ENCODE measurements around the gene ABHD18.
"Not testable (repeated sequence)": the region's sequence is repeated elsewhere in the genome, so short reads cannot be mapped to it uniquely, and the experiment has no call there.

Gene ABHD18

DNA sequence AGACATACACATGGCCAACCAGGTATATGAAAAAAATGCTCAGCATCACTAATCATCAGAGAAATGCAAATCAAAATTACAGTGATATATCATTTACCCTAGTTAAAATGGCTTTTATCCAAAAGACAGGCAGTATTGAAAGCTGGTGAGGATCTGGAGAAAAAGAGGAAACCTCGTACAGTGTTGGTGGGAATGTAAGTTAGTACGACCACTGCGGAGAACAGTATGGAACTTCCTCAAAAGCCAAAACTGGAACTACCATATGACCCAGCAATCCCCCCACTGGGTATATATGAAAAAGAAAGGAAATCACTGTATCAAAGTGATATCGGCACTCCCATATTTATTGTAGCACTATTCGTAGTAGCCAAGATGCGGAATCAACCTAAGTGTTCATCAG lies 23.4 kb downstream of the ABHD18 start:
- Histone ChIP-seq H3K9me2 (replicated peaks; ENCODE audit: insufficient read depth, low read length) (no peaks in the 10 kb centered on the region), H3K27me3 (ENCODE audit: low read length) (no peaks in the 10 kb centered on the region), H3K9me3 (ENCODE audit: insufficient read depth, low read length) (no peaks in the 10 kb centered on the region), H3K4me3 (ENCODE audit: insufficient read depth, low read length, poor library complexity, severe bottlenecking) (no peak overlapping the region), H3F3A (ENCODE audit: insufficient read depth) (no peaks in the 10 kb centered on the region), H3K27ac (ENCODE audit: low read depth, low read length) (no peak overlapping the region), H4K20me1 (ENCODE audit: low read depth, low read length) (no peaks in the 10 kb centered on the region), H3K36me3 (ENCODE audit: low read length) (no peaks in the 10 kb centered on the region; the same call in 1 of the 2 replicates), H3K9ac (ENCODE audit: low read length) (no peak overlapping the region), H3K4me2 (ENCODE audit: low read depth, low read length, poor library complexity, severe bottlenecking) (no peak overlapping the region), H2AFZ (ENCODE audit: low read depth, low read length, severe bottlenecking) (no peak overlapping the region), H3K79me2 (ENCODE audit: insufficient read depth, low read length) (no peaks in the 10 kb centered on the region)
- no peak for TF ChIP-seq EZH2phosphoT487 (conservative IDR thresholded peaks at IDR 0.05; ENCODE audit: low read length)
- TF ChIP-seq, protein P1, sequence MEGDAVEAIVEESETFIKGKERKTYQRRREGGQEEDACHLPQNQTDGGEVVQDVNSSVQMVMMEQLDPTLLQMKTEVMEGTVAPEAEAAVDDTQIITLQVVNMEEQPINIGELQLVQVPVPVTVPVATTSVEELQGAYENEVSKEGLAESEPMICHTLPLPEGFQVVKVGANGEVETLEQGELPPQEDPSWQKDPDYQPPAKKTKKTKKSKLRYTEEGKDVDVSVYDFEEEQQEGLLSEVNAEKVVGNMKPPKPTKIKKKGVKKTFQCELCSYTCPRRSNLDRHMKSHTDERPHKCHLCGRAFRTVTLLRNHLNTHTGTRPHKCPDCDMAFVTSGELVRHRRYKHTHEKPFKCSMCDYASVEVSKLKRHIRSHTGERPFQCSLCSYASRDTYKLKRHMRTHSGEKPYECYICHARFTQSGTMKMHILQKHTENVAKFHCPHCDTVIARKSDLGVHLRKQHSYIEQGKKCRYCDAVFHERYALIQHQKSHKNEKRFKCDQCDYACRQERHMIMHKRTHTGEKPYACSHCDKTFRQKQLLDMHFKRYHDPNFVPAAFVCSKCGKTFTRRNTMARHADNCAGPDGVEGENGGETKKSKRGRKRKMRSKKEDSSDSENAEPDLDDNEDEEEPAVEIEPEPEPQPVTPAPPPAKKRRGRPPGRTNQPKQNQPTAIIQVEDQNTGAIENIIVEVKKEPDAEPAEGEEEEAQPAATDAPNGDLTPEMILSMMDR (IDR thresholded peaks at IDR 0.05; ENCODE audit: insufficient read depth, low read length, poor library complexity, severe bottlenecking): no peak

DNA sequence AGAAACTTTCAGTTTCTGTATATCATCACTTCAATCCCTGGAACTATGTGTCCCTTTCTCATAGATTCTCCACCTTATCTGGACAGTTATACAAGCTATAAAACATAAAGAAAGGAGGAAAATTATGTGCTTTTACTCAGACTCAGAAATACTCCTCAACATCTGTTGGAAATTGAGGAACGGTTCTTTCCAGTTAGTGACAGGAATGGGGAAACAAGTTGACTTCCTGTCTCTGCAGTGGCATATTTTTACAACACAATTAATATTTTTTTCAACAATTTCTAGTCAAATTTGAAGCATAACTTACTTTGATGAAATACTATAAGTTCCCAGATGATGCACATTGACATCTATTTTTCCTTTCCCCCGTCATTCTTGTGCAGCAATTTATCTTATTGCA lies 27.9 kb downstream of the ABHD18 start:
- Histone ChIP-seq H3K9me2 (replicated peaks; ENCODE audit: insufficient read depth, low read length) (no peaks in the 10 kb centered on the region), H3K27ac (ENCODE audit: low read depth, low read length) (no peak overlapping the region), H3K9ac (ENCODE audit: low read length) (no peak overlapping the region), H3F3A (ENCODE audit: insufficient read depth) (peaks cover 2% of the 10 kb centered on the region; the same call in 1 of the 2 replicates), H3K9me3 (ENCODE audit: insufficient read depth, low read length) (no peaks in the 10 kb centered on the region), H4K20me1 (ENCODE audit: low read depth, low read length) (no peaks in the 10 kb centered on the region), H3K27me3 (ENCODE audit: low read length) (no peaks in the 10 kb centered on the region), H2AFZ (ENCODE audit: low read depth, low read length, severe bottlenecking) (no peak overlapping the region), H3K79me2 (ENCODE audit: insufficient read depth, low read length) (no peaks in the 10 kb centered on the region), H3K4me3 (ENCODE audit: insufficient read depth, low read length, poor library complexity, severe bottlenecking) (no peak overlapping the region), H3K4me2 (ENCODE audit: low read depth, low read length, poor library complexity, severe bottlenecking) (no peak overlapping the region), H3K36me3 (ENCODE audit: low read length) (no peaks in the 10 kb centered on the region)
- TF ChIP-seq, protein P1 (IDR thresholded peaks at IDR 0.05; ENCODE audit: insufficient read depth, low read length, poor library complexity, severe bottlenecking): no peak
- no peak for TF ChIP-seq EZH2phosphoT487 (conservative IDR thresholded peaks at IDR 0.05; ENCODE audit: low read length)

DNA sequence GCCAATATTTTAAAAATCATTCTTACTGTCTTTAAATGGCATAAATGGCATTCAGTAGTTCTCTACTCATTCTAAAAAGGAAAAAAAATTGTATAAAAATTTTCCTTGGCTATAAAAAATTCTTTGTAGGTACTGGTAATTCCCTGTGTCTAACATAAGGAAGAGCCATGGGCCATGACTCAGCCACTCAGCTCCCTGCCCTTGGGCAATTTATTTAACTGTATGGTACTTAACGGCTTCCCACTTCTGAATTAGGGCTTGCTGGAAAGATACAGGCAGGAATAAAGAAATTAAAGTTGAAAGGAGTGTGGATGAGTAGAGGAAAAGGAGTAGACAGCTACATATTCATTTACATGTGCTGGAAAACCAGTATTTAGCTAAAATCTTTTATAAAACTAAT lies 30.6 kb downstream of the ABHD18 start:
- no peaks in the 10 kb centered on the region for H3K9me2 ChIP-seq (replicated peaks; ENCODE audit: insufficient read depth, low read length)
- peaks cover 2% of the 10 kb centered on the region; the same call in 1 of the 2 replicates for H3F3A ChIP-seq (ENCODE audit: insufficient read depth)
- no peaks in the 10 kb centered on the region for H3K36me3 ChIP-seq (ENCODE audit: low read length)
- H2AFZ ChIP-seq (ENCODE audit: low read depth, low read length, severe bottlenecking): no peak overlapping the region
- no peaks in the 10 kb centered on the region for H3K79me2 ChIP-seq (ENCODE audit: insufficient read depth, low read length)
- TF ChIP-seq, protein P1 (IDR thresholded peaks at IDR 0.05; ENCODE audit: insufficient read depth, low read length, poor library complexity, severe bottlenecking): no peak
- TF ChIP-seq EZH2phosphoT487 (conservative IDR thresholded peaks at IDR 0.05; ENCODE audit: low read length): no peak
- no peaks in the 10 kb centered on the region for H4K20me1 ChIP-seq (ENCODE audit: low read depth, low read length)
- H3K4me2 ChIP-seq (ENCODE audit: low read depth, low read length, poor library complexity, severe bottlenecking): no peak overlapping the region
- H3K9me3 ChIP-seq (ENCODE audit: insufficient read depth, low read length): no peaks in the 10 kb centered on the region
- no peaks in the 10 kb centered on the region for H3K27me3 ChIP-seq (ENCODE audit: low read length)
- H3K9ac ChIP-seq (ENCODE audit: low read length): no peak overlapping the region
- H3K4me3 ChIP-seq (ENCODE audit: insufficient read depth, low read length, poor library complexity, severe bottlenecking): no peak overlapping the region
- H3K27ac ChIP-seq (ENCODE audit: low read depth, low read length): no peak overlapping the region

DNA sequence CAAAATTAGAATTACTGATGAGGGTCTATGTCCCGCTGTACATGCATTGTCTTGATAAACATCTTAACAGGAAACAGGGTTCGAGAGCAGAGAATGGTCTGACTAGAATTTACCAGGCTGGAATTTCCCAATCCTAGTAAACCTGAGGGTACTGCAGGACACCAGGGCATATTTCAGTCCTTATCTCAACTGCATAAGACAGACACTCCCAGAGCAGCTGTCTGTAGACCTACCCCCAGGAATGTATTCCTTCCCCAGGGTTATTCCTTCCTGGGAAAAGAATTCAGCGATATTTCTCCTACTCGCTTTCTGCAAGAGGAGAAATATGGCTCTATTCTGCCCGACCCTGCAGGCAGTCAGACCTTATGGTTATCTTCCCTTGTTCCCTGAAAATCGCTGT lies 31.3 kb downstream of the ABHD18 start:
- H3K36me3 ChIP-seq (ENCODE audit: low read length); H3K4me3 ChIP-seq (ENCODE audit: insufficient read depth, low read length, poor library complexity, severe bottlenecking); H2AFZ ChIP-seq (ENCODE audit: low read depth, low read length, severe bottlenecking); H3K27me3 ChIP-seq (ENCODE audit: low read length); H3K27ac ChIP-seq (ENCODE audit: low read depth, low read length); H3K79me2 ChIP-seq (ENCODE audit: insufficient read depth, low read length); H3K4me2 ChIP-seq (ENCODE audit: low read depth, low read length, poor library complexity, severe bottlenecking); H3K9ac ChIP-seq (ENCODE audit: low read length); H3K9me2 ChIP-seq (replicated peaks; ENCODE audit: insufficient read depth, low read length); H4K20me1 ChIP-seq (ENCODE audit: low read depth, low read length); H3F3A ChIP-seq (ENCODE audit: insufficient read depth); H3K9me3 ChIP-seq (ENCODE audit: insufficient read depth, low read length): not testable (repeated sequence)

Measured in SU-DHL-6 (cell line).